Stimulated activated CD4-positive, alpha-beta T cell treated with anti-CD3 and anti-CD28 coated beads, Interleukin-15, amount 100 ng/mL, for 48 hours (primary cell): ENCODE data around the gene CLIP3.
"Not testable (repeated sequence)": the region's sequence is repeated elsewhere in the genome, so short reads cannot be mapped to it uniquely, and the experiment has no call there.

ENCODE experiments used
- DNase-seq, 2 donors: peaks; one replicate each; pipeline ENCODE4 v3.0.0-alpha.2; 2020; ENCODE audit warnings: low read depth in 2 of 2

The CLIP3 gene

GRCh38 chr19:36008336-36008978, 24.2 kb downstream of the CLIP3 start, which contains the start of gene SYNE4:
Gene SYNE4 (minus strand): TSS chr19:36008813. CDS start chr19:36008681, 132 bp downstream.
- DNase-seq, result no peak

- no peak for DNase-seq
Observed at GRCh38 chr19:36006955-36007354, 25.7 kb downstream of the CLIP3 start.

- no peak for DNase-seq
Observed at GRCh38 chr19:36003284-36003683, 29.4 kb downstream of the CLIP3 start.

- DNase-seq, result no peak
Observed at GRCh38 chr19:36001605-36002004, 31.1 kb downstream of the CLIP3 start.

- DNase-seq, result no peak
Observed at GRCh38 chr19:35996777-35997176, 35.9 kb downstream of the CLIP3 start.

GRCh38 chr19:35995048-35995993, 37.4 kb downstream of the CLIP3 start, which contains the start of gene SDHAF1:
Gene SDHAF1 (plus strand): TSS chr19:35995188. CDS start chr19:35995275, 87 bp downstream.
- DNase-seq, result peak; percentile 91 to 96

GRCh38 chr19:35993923-35994598, 38.6 kb downstream of the CLIP3 start:
- no peak for DNase-seq

- DNase-seq, result no peak
Observed at GRCh38 chr19:35992907-35993765, 39.5 kb downstream of the CLIP3 start.

- DNase-seq, result no peak
Observed at GRCh38 chr19:35991731-35992450, 40.8 kb downstream of the CLIP3 start.

GRCh38 chr19:35990771-35991730, 41.6 kb downstream of the CLIP3 start:
- no peak for DNase-seq

- no peak for DNase-seq
Observed at GRCh38 chr19:35990156-35990555, 42.5 kb downstream of the CLIP3 start.

- no peak for DNase-seq
Observed at GRCh38 chr19:35988824-35989223, 43.8 kb downstream of the CLIP3 start.

- DNase-seq, result no peak
Observed at GRCh38 chr19:35987571-35987896, 45.1 kb downstream of the CLIP3 start.

GRCh38 chr19:35986664-35987570, 45.8 kb downstream of the CLIP3 start:
- DNase-seq, result peak in 1 of 2 donors; percentile 16

GRCh38 chr19:35986111-35986510, 46.6 kb downstream of the CLIP3 start:
- DNase-seq, result no peak

GRCh38 chr19:35983177-35983576, 49.5 kb downstream of the CLIP3 start:
- DNase-seq, result no peak

GRCh38 chr19:35980997-35981396, 51.7 kb downstream of the CLIP3 start:
- not testable (repeated sequence) for DNase-seq

- no peak for DNase-seq
Observed at GRCh38 chr19:35978832-35979365, 53.8 kb downstream of the CLIP3 start.
